ENCODE data around the gene SNX17. TPM values are rescaled to one million over a fixed set of nuclear protein-coding genes. Genes with fewer than 3 reads are reported as not detected.

The SNX17 gene
- total RNA-seq, 1 experiment from 2014 or later: 109 TPM

DNA sequence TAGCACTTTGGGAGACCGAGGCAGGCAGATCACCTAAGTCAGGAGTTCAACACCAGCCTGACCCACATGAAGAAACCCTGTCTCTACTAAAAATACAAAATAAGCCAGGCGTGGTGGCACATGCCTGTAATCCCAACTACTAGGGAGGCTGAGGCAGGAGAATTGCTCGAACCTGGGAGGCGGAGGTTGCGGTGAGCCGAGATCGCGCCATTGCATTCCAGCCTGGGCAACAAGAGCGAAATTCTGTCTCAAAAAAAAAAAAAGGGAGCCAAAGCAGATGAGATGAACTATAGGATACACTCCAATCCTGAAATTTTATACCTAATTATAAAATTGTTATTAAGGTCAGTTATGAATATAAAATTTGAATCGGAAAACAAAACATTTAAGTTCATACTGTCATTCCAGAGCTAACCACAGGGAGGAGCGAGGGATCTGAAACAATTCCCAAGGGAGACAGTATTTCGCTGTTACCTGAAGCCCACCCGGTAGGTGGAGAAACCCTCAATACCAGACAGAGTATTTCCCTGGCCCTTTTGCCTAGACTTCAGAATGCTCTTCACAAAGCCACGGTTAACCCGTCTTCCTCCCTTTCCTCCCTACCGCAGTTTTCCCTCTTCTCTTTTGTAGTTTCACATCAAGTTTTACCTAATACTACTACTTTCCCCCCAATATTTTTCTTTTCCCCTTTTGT is 37.5 kb downstream of the SNX17 start:
- Histone ChIP-seq H3K27ac (ENCODE audit: low read depth, low read length, poor library complexity, severe bottlenecking) (peak overlapping the region; percentile 92), H3K9me3 (ENCODE audit: low read depth, low read length, poor library complexity, severe bottlenecking) (no peaks in the 10 kb centered on the region), H3K36me3 (ENCODE audit: insufficient read depth, low read length, poor library complexity, severe bottlenecking) (peaks cover 13% of the 10 kb centered on the region), H3K4me1 (ENCODE audit: insufficient read depth, low read length, poor library complexity, severe bottlenecking) (peaks cover 11% of the 10 kb centered on the region), H3K27me3 (replicated peaks; ENCODE audit: insufficient read depth, low read depth, low read length, poor library complexity) (no peaks in the 10 kb centered on the region), H3K4me3 (ENCODE audit: low read depth, low read length, poor library complexity, severe bottlenecking) (peak overlapping the region; percentile 100)
- intact Hi-C loops (cut with micrococcal nuclease; ENCODE audit: unreplicated experiment): loop anchor here (2.0 to 10.0 kb wide), 2 partner anchors 81 to 257 kb away; partner anchors contain the start of genes IFT172, SLC4A1AP and SUPT7L
- CTCF ChIA-PET: interaction anchor here (0.6 kb wide), 2 partner anchors 13 to 22 kb away, joined by 4 to 6 read pairs; no protein-coding TSS in a partner anchor
- TF ChIP-seq EZH2 (IDR thresholded peaks at IDR 0.05; ENCODE audit: borderline replicate concordance, low read depth, low read length, poor library complexity, severe bottlenecking): no peak
- TF ChIP-seq, protein P1, sequence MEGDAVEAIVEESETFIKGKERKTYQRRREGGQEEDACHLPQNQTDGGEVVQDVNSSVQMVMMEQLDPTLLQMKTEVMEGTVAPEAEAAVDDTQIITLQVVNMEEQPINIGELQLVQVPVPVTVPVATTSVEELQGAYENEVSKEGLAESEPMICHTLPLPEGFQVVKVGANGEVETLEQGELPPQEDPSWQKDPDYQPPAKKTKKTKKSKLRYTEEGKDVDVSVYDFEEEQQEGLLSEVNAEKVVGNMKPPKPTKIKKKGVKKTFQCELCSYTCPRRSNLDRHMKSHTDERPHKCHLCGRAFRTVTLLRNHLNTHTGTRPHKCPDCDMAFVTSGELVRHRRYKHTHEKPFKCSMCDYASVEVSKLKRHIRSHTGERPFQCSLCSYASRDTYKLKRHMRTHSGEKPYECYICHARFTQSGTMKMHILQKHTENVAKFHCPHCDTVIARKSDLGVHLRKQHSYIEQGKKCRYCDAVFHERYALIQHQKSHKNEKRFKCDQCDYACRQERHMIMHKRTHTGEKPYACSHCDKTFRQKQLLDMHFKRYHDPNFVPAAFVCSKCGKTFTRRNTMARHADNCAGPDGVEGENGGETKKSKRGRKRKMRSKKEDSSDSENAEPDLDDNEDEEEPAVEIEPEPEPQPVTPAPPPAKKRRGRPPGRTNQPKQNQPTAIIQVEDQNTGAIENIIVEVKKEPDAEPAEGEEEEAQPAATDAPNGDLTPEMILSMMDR (conservative IDR thresholded peaks at IDR 0.05; ENCODE audit: low read depth, low read length): peak; percentile 65
- POLR2A ChIA-PET (ENCODE audit: low non-redundant PET): interaction anchor here (0.6 kb wide), 1 partner anchor 160 kb away, joined by 3 read pairs; no protein-coding TSS in a partner anchor
- BruUV-seq (replicated peaks): no TSS peak
- peak; percentile 73 for DNase-seq (ENCODE audit: low spot score)

DNA sequence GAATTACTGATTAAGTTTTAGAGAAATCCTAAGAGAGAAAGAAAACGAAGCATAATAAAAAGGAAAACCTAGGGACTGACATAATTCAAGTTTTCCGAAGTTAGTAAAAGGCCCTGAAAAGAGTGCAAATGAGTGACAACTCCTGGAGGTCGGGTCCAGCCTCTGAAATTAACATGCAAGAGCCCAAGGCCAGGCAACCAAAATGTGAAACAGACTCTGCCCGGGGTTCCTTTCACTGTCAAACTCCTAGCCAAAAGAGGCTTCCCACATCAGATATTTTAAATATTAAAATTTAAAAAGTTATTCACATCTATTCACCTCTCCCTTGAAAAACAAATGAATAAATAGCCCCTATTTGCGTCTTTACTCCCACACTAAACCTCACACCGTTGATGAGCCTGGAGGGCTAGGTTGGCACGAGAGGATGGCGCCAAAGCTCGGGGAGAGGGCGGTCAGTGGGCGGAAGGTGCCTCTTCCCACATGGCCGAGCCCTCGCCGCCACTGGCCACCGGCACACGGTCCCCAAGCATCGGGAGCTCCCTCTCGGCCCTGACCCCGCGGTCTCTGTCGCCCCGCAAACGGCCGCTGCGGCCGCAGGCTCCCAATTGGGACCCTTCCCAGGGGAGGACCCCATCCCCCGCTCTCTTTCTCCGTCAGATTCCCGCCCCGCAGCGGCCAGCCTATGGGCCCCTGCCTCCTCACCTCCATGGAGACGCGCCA is 38.3 kb downstream of the SNX17 start:
- ChIA-PET CTCF (interaction anchor here (0.6 to 1.7 kb wide), 5 partner anchors 14 to 275 kb away, joined by 3 to 6 read pairs (median 4); partner anchors contain the start of gene NRBP1), POLR2A (ENCODE audit: low non-redundant PET) (interaction anchor here (0.6 kb wide), 1 partner anchor 161 kb away, joined by 3 read pairs; no protein-coding TSS in a partner anchor)
- Histone ChIP-seq H3K9me3 (ENCODE audit: low read depth, low read length, poor library complexity, severe bottlenecking) (no peaks in the 10 kb centered on the region), H3K36me3 (ENCODE audit: insufficient read depth, low read length, poor library complexity, severe bottlenecking) (peaks cover 13% of the 10 kb centered on the region), H3K27me3 (replicated peaks; ENCODE audit: insufficient read depth, low read depth, low read length, poor library complexity) (no peaks in the 10 kb centered on the region), H3K27ac (ENCODE audit: low read depth, low read length, poor library complexity, severe bottlenecking) (peak overlapping the region; percentile 92), H3K4me1 (ENCODE audit: insufficient read depth, low read length, poor library complexity, severe bottlenecking) (peaks cover 11% of the 10 kb centered on the region), H3K4me3 (ENCODE audit: low read depth, low read length, poor library complexity, severe bottlenecking) (peak overlapping the region; percentile 100)
- intact Hi-C loops (cut with micrococcal nuclease; ENCODE audit: unreplicated experiment): loop anchor here (2.0 to 10.0 kb wide), 2 partner anchors 80 to 256 kb away; partner anchors contain the start of genes IFT172, SLC4A1AP and SUPT7L
- no TSS peak for BruUV-seq (replicated peaks)
- TF ChIP-seq, protein P1 (conservative IDR thresholded peaks at IDR 0.05; ENCODE audit: low read depth, low read length): no peak
- TF ChIP-seq EZH2 (IDR thresholded peaks at IDR 0.05; ENCODE audit: borderline replicate concordance, low read depth, low read length, poor library complexity, severe bottlenecking): no peak
- DNase-seq (ENCODE audit: low spot score): peak; percentile 29

DNA sequence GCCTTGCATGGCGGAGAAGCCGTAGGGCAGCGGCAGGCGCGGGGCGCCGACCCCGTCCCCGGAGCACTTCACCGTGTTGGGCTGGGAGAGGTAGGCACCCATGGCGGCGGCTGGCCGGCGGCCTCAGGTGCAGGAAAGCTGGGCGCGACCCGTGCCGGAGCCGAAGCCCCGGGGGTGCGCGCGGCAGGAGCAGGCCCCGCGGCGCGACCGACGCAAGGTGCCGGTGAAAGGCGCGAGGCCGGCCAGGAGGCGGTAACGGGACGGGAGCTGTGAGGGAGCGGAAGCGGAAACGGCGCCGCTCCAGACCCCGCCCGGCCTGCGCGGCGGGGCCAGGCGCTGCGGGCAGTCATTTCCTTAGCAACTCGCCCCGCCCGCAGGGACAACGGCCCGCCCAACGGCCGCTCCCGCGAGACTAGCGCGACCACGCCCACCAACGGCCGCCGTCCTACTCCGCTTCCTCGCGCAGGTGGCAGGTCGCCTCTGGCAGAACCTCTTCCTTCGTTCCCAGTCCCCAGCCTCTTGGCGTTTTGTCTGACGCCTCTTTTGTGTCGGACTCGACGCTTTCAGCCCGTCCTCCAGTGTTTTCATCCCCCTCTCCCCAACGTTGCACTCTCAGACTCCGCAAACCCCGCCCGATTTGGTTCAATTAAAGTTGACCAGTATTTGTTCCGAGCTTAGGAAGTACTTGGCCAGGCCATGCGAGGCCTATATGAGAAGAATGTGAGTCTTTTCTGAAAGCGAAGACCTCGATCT is 39.1 kb downstream of the SNX17 start, which contains the start of gene PPM1G:
PPM1G (minus strand) TSS at position 271 of the 753 bp plus-strand sequence; CDS start at position 102, 169 bp downstream.
- peak; percentile 96 for DNase-seq (ENCODE audit: low spot score)
- H3K4me3 ChIP-seq (ENCODE audit: low read depth, low read length, poor library complexity, severe bottlenecking): peak within 1 kb of the TSS; percentile 100
- H3K36me3 ChIP-seq (ENCODE audit: insufficient read depth, low read length, poor library complexity, severe bottlenecking): peaks cover 13% of the 10 kb centered on the region
- POLR2A ChIA-PET (ENCODE audit: low non-redundant PET): interaction anchor here (0.6 kb wide), 3 partner anchors 15 to 116 kb away, joined by 4 to 6 read pairs (median 6); no protein-coding TSS in a partner anchor
- H3K4me1 ChIP-seq (ENCODE audit: insufficient read depth, low read length, poor library complexity, severe bottlenecking): peaks cover 11% of the 10 kb centered on the region
- TF ChIP-seq EZH2 (IDR thresholded peaks at IDR 0.05; ENCODE audit: borderline replicate concordance, low read depth, low read length, poor library complexity, severe bottlenecking): no peak
- TF ChIP-seq, protein P1 (conservative IDR thresholded peaks at IDR 0.05; ENCODE audit: low read depth, low read length): no peak
- peak within 1 kb of the TSS; percentile 92 for H3K27ac ChIP-seq (ENCODE audit: low read depth, low read length, poor library complexity, severe bottlenecking)
- CTCF ChIA-PET: interaction anchor here (0.7 to 1.7 kb wide), 4 partner anchors 19 to 274 kb away, joined by 3 to 5 read pairs (median 4); partner anchors contain the start of gene NRBP1
- no peaks in the 10 kb centered on the region for H3K27me3 ChIP-seq (replicated peaks; ENCODE audit: insufficient read depth, low read depth, low read length, poor library complexity)
- H3K9me3 ChIP-seq (ENCODE audit: low read depth, low read length, poor library complexity, severe bottlenecking): no peaks in the 10 kb centered on the region
- no TSS peak for BruUV-seq (replicated peaks)
- intact Hi-C loops (cut with micrococcal nuclease; ENCODE audit: unreplicated experiment): loop anchor here (2.0 to 10.0 kb wide), 2 partner anchors 79 to 255 kb away; partner anchors contain the start of genes IFT172, SLC4A1AP and SUPT7L

Data from A673 (cell line).